NCI-H2081 treated with DMSO at 0.1 percent for 48 hours (cell line): ENCODE results near the gene E2F4.

Experiments used
- DNase-seq: peaks from one replicate; lab custom pipeline; 2025; lab: John Stamatoyannopoulos, UW

The E2F4 gene

GRCh38 chr16:67173808-67174705 is 17.9 kb upstream of the E2F4 start:
- no peak for DNase-seq

GRCh38 chr16:67174706-67175231 is 17.2 kb upstream of the E2F4 start:
- DNase-seq = no peak

- no peak for DNase-seq
Observed at GRCh38 chr16:67176662-67177061, 15.3 kb upstream of the E2F4 start.

GRCh38 chr16:67177743-67178699 is 13.9 kb upstream of the E2F4 start:
- DNase-seq = peak; percentile 37

- no peak for DNase-seq
Observed at GRCh38 chr16:67179421-67180080, 12.4 kb upstream of the E2F4 start.

- no peak for DNase-seq
Observed at GRCh38 chr16:67180166-67180565, 11.8 kb upstream of the E2F4 start.

GRCh38 chr16:67181346-67181745 is 10.6 kb upstream of the E2F4 start:
- no peak for DNase-seq

GRCh38 chr16:67182288-67182687 is 9.7 kb upstream of the E2F4 start:
- no peak for DNase-seq

GRCh38 chr16:67183284-67183626 is 8.7 kb upstream of the E2F4 start:
- no peak for DNase-seq

GRCh38 chr16:67183627-67184452 is 8.1 kb upstream of the E2F4 start, which contains the start of gene MATCAP1:
TSS of gene MATCAP1 (minus strand) at chr16:67183963. CDS start at chr16:67180610, 3,353 bp downstream.
- peak; percentile 83 for DNase-seq

- DNase-seq = no peak
Observed at GRCh38 chr16:67184453-67184994, 7.4 kb upstream of the E2F4 start.

- DNase-seq = no peak
Observed at GRCh38 chr16:67184995-67185650, 6.8 kb upstream of the E2F4 start.

- DNase-seq = no peak
Observed at GRCh38 chr16:67185651-67186134, 6.3 kb upstream of the E2F4 start.

- no peak for DNase-seq
Observed at GRCh38 chr16:67186550-67186950, 5.4 kb upstream of the E2F4 start.

- no peak for DNase-seq
Observed at GRCh38 chr16:67187175-67187890, 4.6 kb upstream of the E2F4 start.

- no peak for DNase-seq
Observed at GRCh38 chr16:67188323-67188722, 3.6 kb upstream of the E2F4 start.

- DNase-seq = no peak
Observed at GRCh38 chr16:67188798-67189197, 3.2 kb upstream of the E2F4 start.

- no peak for DNase-seq
Observed at GRCh38 chr16:67190041-67190440, 1.9 kb upstream of the E2F4 start, which contains the start of gene EXOC3L1. TSS of gene EXOC3L1 (minus strand) at chr16:67190136. CDS start at chr16:67189676, 460 bp downstream.
